WERI-Rb-1 (cell line): Measurements from ENCODE around the gene CDKL4.

Experiments
- DNase-seq: peaks from one replicate; pipeline ENCODE4 v3.0.0-alpha.2; 2020
- H3K27ac ChIP-seq: fragments of 250-450 bp; sonication (Bioruptor Pico); 2 replicates; pipeline ENCODE4 v1.5.1; 2020; ENCODE audit warnings: mild to moderate bottlenecking, moderate library complexity
- H3K27me3 ChIP-seq: fragments of 250-450 bp; sonication (Bioruptor Pico); 2 replicates; pipeline ENCODE4 v1.5.1; 2021; ENCODE audit warnings: mild to moderate bottlenecking, low read depth, moderate library complexity; ENCODE audit not compliant: insufficient read depth, severe bottlenecking
- H3K36me3 ChIP-seq: fragments of 250-450 bp; sonication (Bioruptor Pico); 2 replicates; pipeline ENCODE4 v1.5.1; 2020; ENCODE audit warnings: mild to moderate bottlenecking, moderate library complexity
- H3K4me3 ChIP-seq: 2 replicates; pipeline ENCODE4 v1.5.1; 2011; ENCODE audit warnings: low read depth, mild to moderate bottlenecking, control low read depth, low read length
- H3K9me3 ChIP-seq: fragments of 250-450 bp; sonication (Bioruptor Pico); 2 replicates; pipeline ENCODE4 v1.5.1; 2021; ENCODE audit warnings: mild to moderate bottlenecking, moderate library complexity; ENCODE audit not compliant: severe bottlenecking
- CTCF ChIP-seq: IDR thresholded peaks from 2 replicates; pipeline ENCODE4 v1.5.1; 2011; ENCODE audit warnings: low read depth, mild to moderate bottlenecking, control low read depth, inconsistent platforms, low read length

Gene CDKL4

GRCh38 chr2:39243469-39244123 is at the start of gene CDKL4:
TSS of gene CDKL4 (minus strand) at chr2:39243970.
- H3K27ac ChIP-seq = no peak within 1 kb of the TSS
- peaks cover under 1% of the 10 kb centered on the region; the same call in 1 of the 2 replicates for H3K36me3 ChIP-seq
- H3K27me3 ChIP-seq = no peaks in the 10 kb centered on the region
- no peak within 1 kb of the TSS for H3K4me3 ChIP-seq
- no peaks in the 10 kb centered on the region for H3K9me3 ChIP-seq
- DNase-seq = no peak
- TF ChIP-seq CTCF = no peak

- Histone ChIP-seq H3K27ac (no peak overlapping the region), H3K27me3 (no peaks in the 10 kb centered on the region), H3K36me3 (peaks cover 67% of the 10 kb centered on the region), H3K9me3 (no peaks in the 10 kb centered on the region), H3K4me3 (no peak overlapping the region)
- DNase-seq = no peak
- no peak for TF ChIP-seq CTCF
Measured at GRCh38 chr2:39290433-39290832, 46.7 kb upstream of the CDKL4 start.

GRCh38 chr2:39289609-39290008 is 45.8 kb upstream of the CDKL4 start:
- no peak overlapping the region for H3K27ac ChIP-seq
- H3K27me3 ChIP-seq = no peaks in the 10 kb centered on the region
- no peak overlapping the region for H3K4me3 ChIP-seq
- H3K9me3 ChIP-seq = no peaks in the 10 kb centered on the region
- no peak for TF ChIP-seq CTCF
- H3K36me3 ChIP-seq = peaks cover 72% of the 10 kb centered on the region
- no peak for DNase-seq

- H3K9me3 ChIP-seq = no peaks in the 10 kb centered on the region
- H3K27ac ChIP-seq = no peak overlapping the region
- DNase-seq = no peak
- TF ChIP-seq CTCF = no peak
- H3K4me3 ChIP-seq = no peak overlapping the region
- H3K27me3 ChIP-seq = no peaks in the 10 kb centered on the region
- peaks cover 36% of the 10 kb centered on the region for H3K36me3 ChIP-seq
Measured at GRCh38 chr2:39283561-39283960, 39.8 kb upstream of the CDKL4 start.

GRCh38 chr2:39281391-39281790 is 37.6 kb upstream of the CDKL4 start:
- peaks cover 38% of the 10 kb centered on the region for H3K36me3 ChIP-seq
- TF ChIP-seq CTCF = no peak
- DNase-seq = no peak
- no peak overlapping the region for H3K27ac ChIP-seq
- H3K4me3 ChIP-seq = no peak overlapping the region
- H3K9me3 ChIP-seq = no peaks in the 10 kb centered on the region
- no peaks in the 10 kb centered on the region for H3K27me3 ChIP-seq

- no peak for TF ChIP-seq CTCF
- Histone ChIP-seq H3K4me3 (no peak overlapping the region), H3K27me3 (no peaks in the 10 kb centered on the region), H3K9me3 (no peaks in the 10 kb centered on the region), H3K27ac (no peak overlapping the region), H3K36me3 (peaks cover 58% of the 10 kb centered on the region)
- DNase-seq = no peak
Measured at GRCh38 chr2:39275016-39275415, 31.2 kb upstream of the CDKL4 start.
